GM21576 (cell line): ENCODE data around the gene KCNN4.

ENCODE experiments used
- ATAC-seq: cut with Tn5 transposase; IDR thresholded peaks from one replicate; pipeline ENCODE4 v1.9.1; 2021; ENCODE audit warnings: mild to moderate bottlenecking, moderate library complexity; ENCODE audit not compliant: unreplicated experiment

The KCNN4 gene

GRCh38 chr19:43799502-43800142 lies 18.8 kb upstream of the KCNN4 start:
- no peak for ATAC-seq

- no peak for ATAC-seq
Observed at GRCh38 chr19:43798546-43799409, 18.0 kb upstream of the KCNN4 start.

DNA sequence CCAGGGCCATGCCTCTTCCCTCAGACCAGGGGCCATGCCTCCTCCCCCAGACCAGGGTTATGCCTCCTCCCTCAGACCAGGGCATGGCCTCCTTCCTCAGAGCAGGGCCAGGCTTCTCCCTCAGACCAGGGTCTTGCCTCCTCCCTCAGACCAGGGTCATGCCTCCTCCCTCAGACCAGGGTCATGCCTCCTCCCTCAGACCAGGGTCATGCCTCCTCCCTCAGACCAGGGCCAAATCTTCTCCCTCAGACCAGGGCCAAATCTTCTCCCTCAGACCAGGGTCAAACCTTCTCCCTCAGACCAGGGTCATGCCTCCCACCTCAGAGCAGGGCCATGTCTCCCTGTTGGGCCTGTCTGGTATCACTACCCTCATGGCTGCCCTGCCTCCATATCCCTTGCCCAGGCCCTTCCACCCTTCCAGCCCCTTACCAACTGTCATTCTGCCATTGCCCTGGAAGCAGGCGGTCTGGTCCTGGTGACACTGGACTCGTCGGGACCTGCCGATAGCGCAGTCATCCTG lies 17.3 kb upstream of the KCNN4 start:
- no peak for ATAC-seq

DNA sequence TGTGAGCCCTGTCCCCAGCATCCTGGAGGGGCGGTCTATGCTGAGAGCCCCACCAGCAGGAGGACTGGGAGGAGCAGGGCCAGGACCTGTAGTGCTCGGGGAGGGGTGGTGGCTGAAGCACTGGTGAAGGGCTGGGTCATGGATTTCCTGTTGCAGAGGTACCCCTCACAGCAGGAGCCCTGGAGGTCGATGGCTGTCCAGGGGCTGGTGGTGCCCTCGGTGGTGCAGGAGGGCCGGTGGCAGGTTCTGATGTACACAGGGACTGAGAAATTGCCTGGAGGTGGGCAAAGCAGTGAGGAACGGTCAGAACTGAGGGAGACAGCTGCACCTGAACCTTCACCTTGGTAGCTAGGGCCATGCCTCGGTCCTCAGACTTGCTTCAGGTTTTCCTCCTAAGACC lies 16.8 kb upstream of the KCNN4 start:
- ATAC-seq, result no peak

DNA sequence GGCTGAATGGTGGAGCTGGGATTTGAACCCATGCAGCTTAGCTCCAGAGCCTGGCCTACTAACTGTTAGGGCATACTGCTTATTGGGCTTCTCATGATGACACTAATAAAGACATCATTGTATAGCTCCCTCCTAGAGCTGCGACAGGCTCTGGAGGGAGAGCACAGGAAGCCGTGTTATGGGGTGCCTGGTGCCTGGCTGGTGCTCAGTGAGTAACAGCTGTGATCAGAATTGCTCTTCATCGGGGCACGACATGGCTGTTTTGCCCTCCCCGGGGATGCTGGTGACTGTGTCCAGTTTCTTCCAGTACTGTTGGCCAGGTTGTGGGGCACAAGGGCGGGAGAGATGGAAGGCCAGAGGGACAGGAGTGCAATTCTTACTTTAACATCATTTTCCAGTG lies 16.3 kb upstream of the KCNN4 start:
- no peak for ATAC-seq

- ATAC-seq, result no peak
Observed at GRCh38 chr19:43790587-43790986, 9.8 kb upstream of the KCNN4 start.

DNA sequence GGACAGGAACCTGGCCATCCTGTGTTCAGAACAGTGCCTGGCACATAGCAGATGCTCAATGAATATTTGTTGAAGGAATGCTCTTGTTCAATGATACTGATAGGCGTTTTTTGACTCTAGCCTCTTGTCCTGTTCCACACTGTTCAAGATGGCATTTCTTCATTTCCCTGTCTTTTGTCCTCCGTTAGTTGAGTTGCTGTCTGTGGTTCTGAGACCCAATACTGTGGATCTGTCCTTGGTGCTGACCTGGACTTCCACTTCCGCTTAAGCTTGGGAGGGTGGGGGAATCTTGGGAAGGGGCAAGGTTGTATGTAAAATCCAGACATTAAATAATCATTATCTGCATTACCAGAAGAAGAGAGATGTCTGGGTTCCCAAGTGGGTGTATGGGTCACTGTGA lies 8.3 kb upstream of the KCNN4 start:
- no peak for ATAC-seq

DNA sequence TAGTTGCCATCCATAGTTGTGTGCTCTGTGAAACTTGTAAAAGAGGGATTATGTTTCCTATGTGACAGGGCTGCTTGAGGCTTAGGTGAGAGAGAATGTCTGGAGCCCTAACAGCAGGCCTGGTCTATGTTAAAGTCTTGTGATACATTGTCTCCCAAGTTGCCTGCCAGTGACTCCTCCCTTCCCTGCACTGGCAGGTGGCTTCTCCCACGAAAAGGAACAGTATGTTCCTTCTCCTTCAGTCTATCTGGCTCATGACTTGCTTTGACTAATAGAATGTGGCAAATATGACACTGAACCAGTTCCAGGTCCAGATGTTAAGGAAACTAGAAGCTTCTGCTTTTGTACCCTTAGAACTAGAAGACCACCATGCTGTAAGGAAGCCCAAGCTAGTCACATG lies 5.9 kb upstream of the KCNN4 start:
- no peak for ATAC-seq

GRCh38 chr19:43784981-43785808 lies 4.4 kb upstream of the KCNN4 start:
- ATAC-seq, result peak; percentile 37

GRCh38 chr19:43784241-43784980 lies 3.6 kb upstream of the KCNN4 start:
- ATAC-seq, result no peak

DNA sequence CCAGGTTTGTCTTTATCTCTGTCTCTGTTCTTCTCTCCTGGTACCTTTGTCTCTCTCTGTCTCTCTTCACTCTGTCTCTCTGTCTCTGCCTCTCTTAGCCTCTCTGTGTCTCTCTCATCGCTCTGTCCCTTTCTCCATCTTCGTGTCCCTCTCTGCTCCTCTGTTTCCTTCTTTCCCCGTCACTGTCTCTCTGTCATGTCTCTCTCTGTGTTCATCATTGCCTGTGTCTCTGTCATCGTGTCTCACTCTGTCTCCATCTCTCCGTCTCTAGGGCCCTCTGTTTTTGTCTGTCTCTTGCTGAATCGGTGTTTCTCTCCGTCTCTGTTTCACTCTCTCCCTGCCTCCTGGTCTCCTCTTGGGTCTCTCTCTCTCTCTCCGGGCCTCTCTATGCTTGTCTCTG lies 2.9 kb upstream of the KCNN4 start:
- ATAC-seq, result no peak

DNA sequence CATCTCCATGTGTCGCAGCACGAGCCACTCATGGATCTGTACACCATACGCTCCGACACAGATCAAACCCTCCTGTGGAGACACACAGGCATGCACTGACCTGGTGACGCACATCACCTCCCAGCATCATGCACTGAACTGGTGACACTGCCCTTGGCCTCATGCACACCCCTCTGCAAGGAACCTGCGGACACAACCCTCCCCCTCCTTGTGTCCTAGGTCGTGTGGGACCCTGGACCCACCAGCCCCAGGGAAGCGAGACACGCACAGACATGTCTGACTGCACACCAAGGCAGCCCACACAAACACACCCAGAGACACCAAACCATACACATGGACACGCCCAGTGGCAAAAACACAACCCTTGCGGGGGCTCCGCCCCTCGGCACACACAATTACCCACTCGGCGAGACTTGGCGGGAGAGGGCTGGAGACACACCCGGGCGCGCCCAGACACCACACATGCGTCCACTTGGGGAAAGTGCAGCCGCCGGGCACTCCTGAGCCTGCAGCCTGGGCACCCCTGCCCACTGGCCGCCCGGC lies 2.0 kb upstream of the KCNN4 start:
- ATAC-seq, result no peak

- no peak for ATAC-seq
Observed at GRCh38 chr19:43782311-43782660, 1.5 kb upstream of the KCNN4 start.

DNA sequence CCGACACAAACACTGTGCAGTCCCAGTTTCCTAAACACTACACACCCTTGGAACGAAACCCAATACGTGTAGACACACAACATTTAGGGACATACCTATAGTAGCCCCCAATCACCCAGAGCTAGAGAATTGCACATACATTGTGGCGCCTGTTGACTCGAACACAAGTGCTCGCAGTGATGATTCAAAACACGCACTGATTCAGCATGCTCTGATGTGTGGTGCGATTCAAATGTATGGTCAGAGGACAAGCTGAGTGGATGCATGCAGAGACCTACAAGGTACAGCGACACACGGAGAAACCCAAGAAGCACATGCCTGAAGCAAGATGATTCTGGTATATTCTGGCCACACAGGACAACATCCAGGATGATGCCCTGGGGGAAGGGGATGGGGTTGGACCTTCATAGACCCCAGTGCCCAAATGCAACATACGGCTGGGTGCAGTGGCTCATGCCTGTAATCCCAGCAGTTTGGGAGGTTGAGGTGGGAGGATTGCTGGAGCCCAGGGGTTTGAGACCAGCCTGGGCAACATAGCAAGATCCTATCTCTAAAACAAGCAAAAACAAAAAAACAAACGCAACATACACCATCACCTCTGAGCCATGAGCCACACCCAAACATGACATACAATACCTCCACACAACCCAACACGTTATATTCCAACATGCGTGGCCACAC lies 997 bp upstream of the KCNN4 start:
- ATAC-seq, result no peak

GRCh38 chr19:43779820-43780219 lies 953 bp downstream of the KCNN4 start:
- no peak for ATAC-seq

DNA sequence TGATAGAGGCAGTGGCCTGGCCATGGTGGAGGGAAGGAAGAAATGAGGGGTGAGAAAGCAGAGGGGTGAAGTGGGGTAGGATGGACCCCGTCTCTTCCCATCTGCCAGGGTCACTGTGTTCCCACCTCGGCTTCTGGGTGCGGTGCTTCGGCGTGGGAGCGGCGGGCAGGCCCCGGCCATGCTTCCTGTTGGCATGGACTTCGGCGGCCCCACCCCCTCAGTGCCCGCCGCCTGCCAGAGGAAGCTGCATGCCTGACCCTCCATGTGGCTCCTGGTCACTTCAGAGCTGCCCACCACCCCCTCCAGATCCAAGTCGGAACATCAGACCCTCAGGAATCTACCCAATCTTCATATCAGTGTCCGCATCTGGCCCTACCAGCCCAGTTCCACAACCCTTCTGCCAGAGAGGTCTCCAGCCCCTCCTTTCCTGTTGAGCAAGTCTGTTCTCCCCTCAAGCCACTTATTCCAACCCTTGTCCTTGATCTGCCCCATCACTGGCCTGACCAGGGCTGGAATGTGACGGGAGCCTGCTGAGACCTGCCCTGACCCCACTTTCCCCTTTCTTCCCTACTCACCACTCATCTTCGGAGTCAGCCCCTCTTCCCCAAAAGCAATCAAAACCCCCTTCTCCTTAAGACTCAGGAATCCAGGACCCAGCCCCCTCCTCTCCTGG lies 1.5 kb downstream of the KCNN4 start:
- ATAC-seq, result no peak

GRCh38 chr19:43778651-43779050 lies 2.1 kb downstream of the KCNN4 start:
- ATAC-seq, result no peak

GRCh38 chr19:43777163-43777695 lies 3.5 kb downstream of the KCNN4 start:
- no peak for ATAC-seq

DNA sequence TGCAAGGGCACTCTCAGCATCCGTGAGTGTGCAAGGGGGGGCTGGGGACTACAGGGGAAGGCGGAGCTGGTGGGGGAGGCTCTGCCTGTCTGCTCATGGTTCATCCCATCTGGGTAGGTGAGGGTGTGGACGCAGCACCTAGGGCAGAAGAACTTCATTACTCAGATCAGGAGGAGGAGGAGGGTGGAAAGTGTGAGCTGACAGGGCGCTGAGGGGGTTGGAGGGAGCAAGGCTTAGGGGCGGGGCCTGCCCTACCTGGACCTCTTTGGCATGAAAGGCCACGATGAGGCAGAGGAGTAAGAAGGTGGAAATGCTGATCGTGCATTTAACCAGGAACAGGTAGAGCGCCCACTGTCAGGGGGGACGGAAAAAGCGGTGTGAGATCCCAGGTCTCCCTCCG lies 4.5 kb downstream of the KCNN4 start:
- no peak for ATAC-seq
